Epithelial cell of proximal tubule (primary cell): ENCODE data around the gene LYST. TPM values are rescaled to one million over a fixed set of nuclear protein-coding genes. Genes with fewer than 3 reads are reported as not detected.

Experiments
- DNase-seq: peaks from one replicate; pipeline ENCODE4 v3.0.0-alpha.2; 2011; ENCODE audit warnings: low read depth
- H3K4me3 ChIP-seq: 2 replicates; pipeline ENCODE4 v1.5.1; 2011; ENCODE audit warnings: low read depth, mild to moderate bottlenecking, low read length
- CTCF ChIP-seq: conservative IDR thresholded peaks from 2 replicates; pipeline ENCODE4 v1.5.1; 2012; ENCODE audit warnings: low read depth, mild to moderate bottlenecking, low read length
- total RNA-seq: library from RNA; depleted of rRNA; stranded (reverse); fragments of >200 nt; gene quantifications from 2 replicates; pipeline ENCODE4 v1.2.3, GENCODE V29; 2015

Gene LYST
- total RNA-seq, 1 donor from 2014 or later: 10.3 TPM

GRCh38 chr1:235865565-235866204, 1.0 kb downstream of the LYST start:
- TF ChIP-seq CTCF: no peak
- no peak for DNase-seq
- peak overlapping the region; percentile 89 for H3K4me3 ChIP-seq

DNA sequence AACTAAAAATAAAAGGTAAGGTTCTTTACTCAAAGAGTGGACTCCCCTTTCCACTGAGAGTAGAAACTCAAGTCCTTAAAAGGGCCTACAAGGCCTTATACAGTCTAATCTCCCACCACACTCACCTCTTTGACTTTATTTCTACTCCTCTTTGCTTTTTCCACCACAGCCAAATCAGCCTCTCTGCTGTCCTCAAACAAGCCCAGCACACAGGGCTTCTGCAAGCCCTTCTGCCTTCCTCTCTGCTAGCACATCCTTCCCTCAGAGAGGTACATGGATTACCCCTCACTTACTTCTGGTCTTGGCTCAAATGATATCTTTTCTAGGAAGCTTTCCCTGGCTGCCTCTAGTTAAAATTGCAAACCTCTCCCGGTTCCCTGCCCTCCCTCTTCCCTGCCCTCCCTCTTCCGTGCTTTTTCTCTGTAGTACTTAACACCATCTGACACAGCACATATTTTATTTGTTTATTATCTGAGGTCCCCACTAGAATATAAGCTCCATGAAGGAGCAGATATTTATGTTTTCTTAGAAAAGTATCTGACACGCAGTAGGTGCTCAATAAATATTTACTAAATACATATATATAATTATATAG, 1.7 kb downstream of the LYST start:
- peak overlapping the region; percentile 89 for H3K4me3 ChIP-seq
- no peak for DNase-seq
- no peak for TF ChIP-seq CTCF

- no peak for DNase-seq
- no peak overlapping the region for H3K4me3 ChIP-seq
- TF ChIP-seq CTCF: no peak
Measured at GRCh38 chr1:235864469-235864868, 2.2 kb downstream of the LYST start.

- no peak for TF ChIP-seq CTCF
- no peak overlapping the region for H3K4me3 ChIP-seq
- DNase-seq: no peak
Measured at GRCh38 chr1:235863699-235864093, 3.0 kb downstream of the LYST start.

DNA sequence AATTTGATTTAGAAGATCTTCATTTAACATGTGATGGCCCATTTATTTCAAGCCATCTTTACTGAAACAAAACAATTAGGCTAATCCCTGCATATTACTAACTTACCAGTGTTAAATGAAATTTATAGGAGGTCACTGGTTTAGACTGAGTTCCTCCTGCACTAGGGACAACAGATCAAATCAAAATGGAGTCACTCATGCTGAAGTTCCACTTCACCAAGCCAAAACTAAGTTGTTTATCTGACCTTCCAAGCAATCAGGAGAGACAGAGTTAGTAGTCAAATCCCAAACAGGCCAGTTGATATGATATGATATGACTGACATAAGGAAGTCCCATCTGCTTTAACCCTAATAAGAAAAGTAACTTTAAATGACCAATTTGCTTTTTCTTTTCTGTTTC, 4.8 kb downstream of the LYST start:
- H3K4me3 ChIP-seq: no peak overlapping the region
- no peak for DNase-seq
- no peak for TF ChIP-seq CTCF

DNA sequence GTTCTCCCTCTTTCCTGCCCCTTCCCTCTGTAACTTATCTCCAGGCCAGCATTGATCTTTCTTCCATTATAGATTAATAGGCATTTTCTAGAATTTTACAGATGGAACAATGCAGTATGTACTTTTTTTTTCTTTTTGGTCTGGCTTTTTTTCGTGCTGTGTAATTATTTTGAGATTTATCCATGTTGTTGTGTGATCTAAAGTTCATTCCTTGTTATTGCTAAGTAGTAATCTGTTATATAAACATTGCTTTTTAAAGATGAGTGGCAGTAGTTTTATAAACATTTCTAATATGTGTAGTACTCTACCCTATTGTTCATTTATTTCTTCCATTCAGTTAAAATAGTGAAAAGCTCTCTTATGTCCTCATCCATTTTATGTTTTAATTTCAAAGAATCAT, 5.9 kb downstream of the LYST start:
- H3K4me3 ChIP-seq: no peak overlapping the region
- TF ChIP-seq CTCF: no peak
- DNase-seq: no peak

- H3K4me3 ChIP-seq: no peak overlapping the region
- TF ChIP-seq CTCF: no peak
- no peak for DNase-seq
Measured at GRCh38 chr1:235859789-235860188, 6.9 kb downstream of the LYST start.
